Natural killer cell (primary cell): ENCODE data around the gene ZP3. TPM values are rescaled to one million over a fixed set of nuclear protein-coding genes. Genes with fewer than 3 reads are reported as not detected.
A peak's percentile ranks its signal among the peaks of the same experiment; 100 is the strongest.
"Not testable (repeated sequence)": the region's sequence is repeated elsewhere in the genome, so short reads cannot be mapped to it uniquely, and the experiment has no call there.

Experiments
- ATAC-seq, 3 donors: fragments of 150-1000 bp in 2 of 3; fragments of 200-7000 bp in 1 of 3; cut with Tn5 transposase; 1 replicate in 1 of 3; 2 replicates in 2 of 3; pipeline ENCODE4 v1.10.0; 2021; ENCODE audit warnings: mild to moderate bottlenecking in 2 of 3, moderate library complexity in 2 of 3
- DNase-seq, 2 donors: peaks; one replicate each; pipeline versions ENCODE4 v3.0.0 to v3.0.0-alpha.2; 2013 to 2021; ENCODE audit warnings: mixed read lengths in 1 of 2
- H3K27ac ChIP-seq: one replicate; pipeline ENCODE4 v1.5.1; 2013; ENCODE audit warnings: mild to moderate bottlenecking, low read length
- H3K27me3 ChIP-seq: one replicate; pipeline ENCODE4 v1.6.1; 2013; ENCODE audit warnings: low read length; ENCODE audit not compliant: control insufficient read depth, insufficient read depth
- H3K36me3 ChIP-seq: one replicate; pipeline ENCODE4 v1.6.1; 2013; ENCODE audit warnings: low read length; ENCODE audit not compliant: control insufficient read depth, insufficient read depth
- H3K4me1 ChIP-seq: one replicate; pipeline ENCODE4 v1.6.1; 2013; ENCODE audit warnings: low read length; ENCODE audit not compliant: control insufficient read depth, insufficient read depth
- H3K4me3 ChIP-seq: one replicate; pipeline ENCODE4 v1.5.1; 2013; ENCODE audit warnings: low read length
- H3K9me3 ChIP-seq: one replicate; pipeline ENCODE4 v1.6.1; 2013; ENCODE audit warnings: low read length; ENCODE audit not compliant: control insufficient read depth, insufficient read depth
- H3K27ac Mint-ChIP-seq, 2 donors: one replicate each; pipeline ENCODE4 v1.8.0; 2022; ENCODE audit warnings: mild to moderate bottlenecking in 2 of 2, mixed read lengths in 2 of 2, moderate library complexity in 1 of 2
- H3K27me3 Mint-ChIP-seq, 2 donors: one replicate each; pipeline ENCODE4 v1.8.0; 2022; ENCODE audit warnings: low read depth in 2 of 2, mixed read lengths in 2 of 2
- H3K36me3 Mint-ChIP-seq: one replicate; pipeline ENCODE4 v1.8.0; 2022; ENCODE audit warnings: mixed read lengths
- H3K4me1 Mint-ChIP-seq, 2 donors: one replicate each; pipeline ENCODE4 v1.8.0; 2022; ENCODE audit warnings: mixed read lengths in 2 of 2
- H3K4me3 Mint-ChIP-seq: one replicate; pipeline ENCODE4 v1.8.0; 2022; ENCODE audit warnings: mild to moderate bottlenecking, moderate library complexity, mixed read lengths
- H3K9me3 Mint-ChIP-seq, 2 donors: one replicate each; pipeline ENCODE4 v1.8.0; 2022; ENCODE audit warnings: mixed read lengths in 2 of 2
- CTCF ChIP-seq: fragments of 200-600 bp; IDR thresholded peaks from one replicate; pipeline ENCODE4 v1.8.0; 2022; ENCODE audit warnings: antibody characterized with exemption
- WGBS: methylation state at CpG from one replicate; pipeline ENCODE4 v1.1.7; 2013; ENCODE audit warnings: missing lambda C conversion rate; ENCODE audit not compliant: insufficient coverage; 5-methylcytosine and 5-hydroxymethylcytosine counted together
- intact Hi-C: fragments of 100-400 bp; cut with micrococcal nuclease; formaldehyde crosslinking; loops from one replicate; pipeline ENCODE4 v1.14.2; 2022
- total RNA-seq, 4 donors: library from RNA; stranded (reverse); fragments of 120-200 nt in 1 of 4; gene quantifications; one replicate each; pipeline versions ENCODE4 v1.2.3 to v1.2.4, GENCODE V29; 2013 to 2022

Gene ZP3
- total RNA-seq, 3 donors from 2014 or later (not counting 1 experiment from before 2014, with no cell fraction given), result 1.9 to 12.9 (median 6.1) TPM

- no peak overlapping the region for H3K27ac ChIP-seq
- no peaks in the 10 kb centered on the region for H3K9me3 ChIP-seq
- H3K4me1 ChIP-seq, result peaks cover 2% of the 10 kb centered on the region
- WGBS, result 90% methylated on average over 9 of the region's 9 CpGs
- no peak for TF ChIP-seq CTCF
- no peaks in the 10 kb centered on the region for H3K27me3 ChIP-seq
- no peak for DNase-seq
- intact Hi-C loops, result no loop called here
- Mint-ChIP-seq H3K36me3 (no peaks in the 10 kb centered on the region), H3K4me3 (no peak overlapping the region), H3K9me3 (no peaks in the 10 kb centered on the region), H3K27me3 (no peaks in the 10 kb centered on the region), H3K4me1 (no peaks in the 10 kb centered on the region), H3K27ac (no peak overlapping the region)
- H3K36me3 ChIP-seq, result no peaks in the 10 kb centered on the region
- ATAC-seq, result no peak
- no peak overlapping the region for H3K4me3 ChIP-seq
Observed at GRCh38 chr7:76430211-76430610, 5.5 kb downstream of the ZP3 start.

GRCh38 chr7:76430836-76431235, 6.1 kb downstream of the ZP3 start:
- WGBS, result 92% methylated on average over 3 of the region's 3 CpGs
- Histone ChIP-seq H3K4me1 (no peaks in the 10 kb centered on the region), H3K4me3 (no peak overlapping the region), H3K9me3 (no peaks in the 10 kb centered on the region), H3K27ac (no peak overlapping the region), H3K27me3 (no peaks in the 10 kb centered on the region), H3K36me3 (no peaks in the 10 kb centered on the region)
- intact Hi-C loops, result no loop called here
- H3K27me3 Mint-ChIP-seq, result no peaks in the 10 kb centered on the region
- ATAC-seq (peak in 1 of 3 donors; percentile 22), DNase-seq (no peak)
- no peaks in the 10 kb centered on the region for H3K36me3 Mint-ChIP-seq
- H3K4me3 Mint-ChIP-seq, result no peak overlapping the region
- H3K27ac Mint-ChIP-seq, result no peak overlapping the region
- no peak for TF ChIP-seq CTCF
- no peaks in the 10 kb centered on the region for H3K9me3 Mint-ChIP-seq
- no peaks in the 10 kb centered on the region for H3K4me1 Mint-ChIP-seq

- H3K36me3 ChIP-seq, H3K4me1 Mint-ChIP-seq, H3K4me1 ChIP-seq, H3K27ac ChIP-seq, H3K9me3 Mint-ChIP-seq, H3K27me3 ChIP-seq, H3K36me3 Mint-ChIP-seq, H3K27ac Mint-ChIP-seq, H3K4me3 ChIP-seq, H3K4me3 Mint-ChIP-seq, intact Hi-C loops, H3K27me3 Mint-ChIP-seq, H3K9me3 ChIP-seq: not testable (repeated sequence)
- TF ChIP-seq CTCF, result peak; percentile 44
- DNase-seq (peak in 1 of 2 donors; percentile 78), ATAC-seq (peak; percentile 69 to 79 (median 73))
- no CpG with 5 or more reads among the region's 2 CpGs for WGBS
Observed at GRCh38 chr7:76437873-76438272, 13.1 kb downstream of the ZP3 start.

- H3K36me3 Mint-ChIP-seq, H3K4me1 ChIP-seq, H3K9me3 Mint-ChIP-seq, H3K9me3 ChIP-seq, H3K4me3 ChIP-seq, ATAC-seq, intact Hi-C loops, H3K27ac Mint-ChIP-seq, H3K4me1 Mint-ChIP-seq, H3K27ac ChIP-seq, H3K4me3 Mint-ChIP-seq, H3K27me3 ChIP-seq, H3K36me3 ChIP-seq, DNase-seq, H3K27me3 Mint-ChIP-seq: not testable (repeated sequence)
- 100% methylated on average over 1 of the region's 7 CpGs for WGBS
Observed at GRCh38 chr7:76439120-76439888, 14.6 kb downstream of the ZP3 start.

- H3K4me1 Mint-ChIP-seq, H3K4me3 ChIP-seq, H3K27me3 Mint-ChIP-seq, H3K36me3 ChIP-seq, H3K27ac Mint-ChIP-seq, H3K4me3 Mint-ChIP-seq, DNase-seq, H3K9me3 Mint-ChIP-seq, H3K36me3 Mint-ChIP-seq, H3K27ac ChIP-seq, intact Hi-C loops, H3K27me3 ChIP-seq, ATAC-seq, H3K9me3 ChIP-seq: not testable (repeated sequence)
- WGBS, result 97% methylated on average over 4 of the region's 4 CpGs
- peaks cover 11% of the 10 kb centered on the region for H3K4me1 ChIP-seq
Observed at GRCh38 chr7:76440404-76440803, 15.7 kb downstream of the ZP3 start.

- H3K27me3 Mint-ChIP-seq, H3K27ac Mint-ChIP-seq, H3K36me3 Mint-ChIP-seq, H3K4me3 Mint-ChIP-seq, H3K4me1 Mint-ChIP-seq, H3K27me3 ChIP-seq, H3K9me3 ChIP-seq, DNase-seq, intact Hi-C loops, H3K36me3 ChIP-seq, H3K9me3 Mint-ChIP-seq, H3K27ac ChIP-seq, H3K4me3 ChIP-seq: not testable (repeated sequence)
- WGBS, result no CpG with 5 or more reads among the region's 10 CpGs
- H3K4me1 ChIP-seq, result peaks cover 14% of the 10 kb centered on the region
- ATAC-seq, result peak; percentile 75 to 78 (median 77)
Observed at GRCh38 chr7:76441792-76442191, 17.0 kb downstream of the ZP3 start.
